GM12892 (cell line): ENCODE data around the gene EHBP1L1.
A peak's percentile ranks its signal among the peaks of the same experiment; 100 is the strongest.

Experiments
- POLR2A ChIP-seq: IDR thresholded peaks from 2 replicates; pipeline ENCODE4 v1.6.1; 2011; ENCODE audit warnings: low read depth, low read length, control low read depth
- POLR2AphosphoS5 ChIP-seq: IDR thresholded peaks from 2 replicates; pipeline ENCODE4 v1.6.1; 2011; ENCODE audit warnings: low read depth, low read length, control low read depth
- TAF1 ChIP-seq: IDR thresholded peaks from 2 replicates; pipeline ENCODE4 v1.6.1; 2011; ENCODE audit warnings: low read depth, mild to moderate bottlenecking, control low read depth, low read length, borderline replicate concordance

DNA sequence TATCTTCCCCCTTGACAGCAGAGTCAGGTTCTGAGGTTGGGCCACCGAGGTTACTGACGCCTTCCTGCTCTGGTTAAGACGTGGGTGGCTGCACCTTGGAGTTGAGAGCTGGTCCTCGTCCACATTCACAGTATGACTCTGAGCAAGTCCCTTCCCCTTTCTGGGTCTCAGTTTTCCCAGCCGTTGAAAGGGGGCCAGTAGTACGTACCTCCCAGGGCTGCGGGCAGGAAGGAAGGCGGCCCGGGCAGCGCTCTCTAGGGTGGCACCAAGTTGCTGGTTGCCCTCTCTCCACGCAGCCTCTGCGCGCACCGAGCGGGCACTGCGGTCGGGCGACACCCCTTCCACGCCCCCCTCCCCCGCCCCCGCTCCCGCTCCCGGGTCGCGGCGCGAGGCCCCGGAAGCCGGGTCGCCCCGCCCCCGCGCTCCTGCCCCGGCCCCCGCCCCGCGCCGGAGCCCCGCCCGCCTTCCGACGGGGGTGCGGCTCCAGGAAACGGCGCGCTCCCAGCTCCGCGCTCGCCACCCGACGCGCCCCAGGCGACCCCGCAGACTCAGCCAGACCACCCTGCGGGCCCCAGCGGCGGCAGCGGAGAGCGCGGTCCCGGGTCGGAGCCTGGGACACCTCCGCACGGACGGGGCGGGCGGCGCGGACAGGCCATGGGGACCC, at the start of gene EHBP1L1:
- TF ChIP-seq POLR2A (peak; percentile 58; the same call in 1 of the 2 replicates), POLR2AphosphoS5 (peak; percentile 77), TAF1 (0 out of 2 replicates have a peak, but pooled peaks have one; percentile 15)
